GM12891 (cell line): ENCODE measurements around the gene CHKA.

Source experiments
- POLR2A ChIP-seq: IDR thresholded peaks from 2 replicates; pipeline ENCODE4 v1.6.1; 2011; ENCODE audit warnings: low read depth, low read length, control low read depth
- TAF1 ChIP-seq: IDR thresholded peaks from 2 replicates; pipeline ENCODE4 v1.6.1; 2011; ENCODE audit warnings: low read depth, low read length, control low read depth

GRCh38 chr11:68121067-68121899, at the start of gene CHKA:
- TF ChIP-seq POLR2A (peak; percentile 66), TAF1 (peak; percentile 78)
